Sigmoid colon (tissue), 7 donors: ENCODE data around the gene SCN1B. TPM values are rescaled to one million over a fixed set of nuclear protein-coding genes. Genes with fewer than 3 reads are reported as not detected.

ENCODE experiments used
- DNase-seq: peaks from one replicate; pipeline ENCODE4 v3.0.0-alpha.2; 2019
- H3K27ac ChIP-seq, 4 donors: fragments of 200-600 bp; sonication (generic); one replicate each; pipeline ENCODE4 v1.5.1; 2016 to 2019; ENCODE audit warnings: mild to moderate bottlenecking in 1 of 4
- H3K27me3 ChIP-seq, 3 donors: fragments of 200-600 bp; sonication (generic); one replicate each; pipeline ENCODE4 v1.5.1; 2019; ENCODE audit warnings: mild to moderate bottlenecking in 1 of 3
- H3K36me3 ChIP-seq, 4 donors: fragments of 200-600 bp; sonication (generic); one replicate each; pipeline ENCODE4 v1.5.1; 2016 to 2019
- H3K4me1 ChIP-seq, 4 donors: fragments of 200-600 bp; sonication (generic); one replicate each; pipeline ENCODE4 v1.5.1; 2017 to 2019
- H3K4me3 ChIP-seq, 4 donors: fragments of 200-600 bp; sonication (generic); one replicate each; pipeline ENCODE4 v1.5.1; 2017 to 2019; ENCODE audit warnings: mild to moderate bottlenecking in 2 of 4, moderate library complexity in 1 of 4
- H3K9me3 ChIP-seq, 4 donors: fragments of 200-600 bp in 3 of 4; sonication (generic) in 3 of 4; one replicate each; pipeline versions ENCODE4 v1.5.1 to v1.6.1; 2013 to 2019
- CTCF ChIP-seq, 4 experiments: fragments of 450-650 bp in 3 of 4; fragments of 200-600 bp in 1 of 4; IDR thresholded peaks; one replicate each; pipeline ENCODE4 v1.5.1; 2016 to 2019; ENCODE audit warnings: antibody characterized with exemption in 4 of 4, mild to moderate bottlenecking in 3 of 4, moderate library complexity in 2 of 4
- EP300 ChIP-seq, 4 donors: sonication (generic); formaldehyde crosslinking; IDR thresholded peaks; one replicate each; pipeline ENCODE4 v1.6.1; 2017; ENCODE audit warnings: antibody characterized with exemption in 4 of 4
- POLR2A ChIP-seq, 2 donors: fragments of 450-650 bp; IDR thresholded peaks; one replicate each; pipeline ENCODE4 v1.6.1; 2016; ENCODE audit warnings: antibody characterized with exemption in 2 of 2, mild to moderate bottlenecking in 2 of 2, moderate library complexity in 2 of 2
- POLR2AphosphoS5 ChIP-seq, 4 donors: sonication (generic); formaldehyde crosslinking; IDR thresholded peaks; one replicate each; pipeline ENCODE4 v1.6.1; 2017; ENCODE audit warnings: antibody characterized with exemption in 4 of 4
- WGBS, 2 donors: extraction: QIAGEN DNeasy Blood & Tissue Kit; methylation state at CpG; one replicate each; pipeline ENCODE4 v1.1.7; 2013; 5-methylcytosine and 5-hydroxymethylcytosine counted together
- intact Hi-C: fragments of 100-400 bp; cut with DNase I; formaldehyde crosslinking; loops from one replicate; pipeline ENCODE4 v1.15.1; 2023
- polyA plus RNA-seq, 3 donors: library from polyadenylated mRNA; stranded (reverse); fragments of 200-250 nt; gene quantifications; one replicate each; pipeline ENCODE4 v1.2.3, GENCODE V29; 2013
- total RNA-seq, 4 donors: library from RNA; depleted of rRNA; stranded (reverse); fragments of >200 nt; gene quantifications; one replicate each; pipeline ENCODE4 v1.1.0, GENCODE V29; 2016
- donor health status: healthy with polysubstance abuse.
- donor health status: Bipolar disorder and iron deficiency.
- donor health status: healthy.

The SCN1B gene
- total and polyA plus RNA-seq, 7 donors = 3.0 to 10.0 (median 5.7) TPM

- TF ChIP-seq EP300 (IDR thresholded peaks at IDR 0.05) (peak in 1 of 4 donors; percentile 46), POLR2A (IDR thresholded peaks at IDR 0.05) (no peak), POLR2AphosphoS5 (IDR thresholded peaks at IDR 0.05) (peak in 2 of 4 donors; percentile 28 to 59), CTCF (IDR thresholded peaks at IDR 0.05) (no peak)
- Histone ChIP-seq H3K4me1 (peaks cover 0 to 12% (median 0%) of the 10 kb centered on the region in 4 donors), H3K36me3 (no peaks in the 10 kb centered on the region), H3K4me3 (no peak overlapping the region), H3K27ac (peak overlapping the region in 2 of 4 donors; percentile 23 to 26), H3K9me3 (no peaks in the 10 kb centered on the region), H3K27me3 (no peaks in the 10 kb centered on the region)
- WGBS, 2 donors = 20 to 22% methylated on average over 7 of the region's 7 CpGs
- DNase-seq = no peak
- intact Hi-C loops = no loop called here
These were observed 44.8 kb upstream of the SCN1B start for GRCh38 chr19:34985249-34986022.

- H3K27ac ChIP-seq = no peak overlapping the region
- WGBS, 2 donors = 94 to 100% methylated on average over 1 of the region's 1 CpG
- no peaks in the 10 kb centered on the region for H3K9me3 ChIP-seq
- TF ChIP-seq CTCF (IDR thresholded peaks at IDR 0.05) (no peak), POLR2AphosphoS5 (IDR thresholded peaks at IDR 0.05) (no peak)
- no peaks in the 10 kb centered on the region for H3K36me3 ChIP-seq
- H3K27me3 ChIP-seq = no peaks in the 10 kb centered on the region
- no peak for DNase-seq
- peaks cover 0 to 12% (median 0%) of the 10 kb centered on the region in 4 donors for H3K4me1 ChIP-seq
- intact Hi-C loops = no loop called here
- H3K4me3 ChIP-seq = no peak overlapping the region
These were observed 42.2 kb upstream of the SCN1B start for GRCh38 chr19:34988119-34988518.

GRCh38 chr19:34989298-34989697 lies 41.0 kb upstream of the SCN1B start:
- no peak for TF ChIP-seq CTCF (IDR thresholded peaks at IDR 0.05)
- no peak for TF ChIP-seq POLR2AphosphoS5 (IDR thresholded peaks at IDR 0.05)
- no peak for TF ChIP-seq POLR2A (IDR thresholded peaks at IDR 0.05)
- no peak for TF ChIP-seq EP300 (IDR thresholded peaks at IDR 0.05)
- WGBS, 2 donors = 81 to 87% methylated on average over 6 of the region's 6 CpGs
- H3K27me3 ChIP-seq = no peaks in the 10 kb centered on the region
- H3K4me3 ChIP-seq = no peak overlapping the region
- no peak overlapping the region for H3K27ac ChIP-seq
- H3K4me1 ChIP-seq = peaks cover 0 to 12% (median 0%) of the 10 kb centered on the region in 4 donors
- no peaks in the 10 kb centered on the region for H3K9me3 ChIP-seq
- intact Hi-C loops = no loop called here
- DNase-seq = no peak
- H3K36me3 ChIP-seq = no peaks in the 10 kb centered on the region

- Histone ChIP-seq H3K9me3 (no peaks in the 10 kb centered on the region), H3K27ac (no peak overlapping the region), H3K4me1 (peaks cover 0 to 2% (median 0%) of the 10 kb centered on the region in 4 donors), H3K27me3 (no peaks in the 10 kb centered on the region), H3K36me3 (no peaks in the 10 kb centered on the region), H3K4me3 (no peak overlapping the region)
- no peak for DNase-seq
- 77 to 87% methylated on average over 13 of the region's 13 CpGs for WGBS, 2 donors
- intact Hi-C loops = no loop called here
- TF ChIP-seq EP300 (IDR thresholded peaks at IDR 0.05) = no peak
- no peak for TF ChIP-seq CTCF (IDR thresholded peaks at IDR 0.05)
- TF ChIP-seq POLR2A (IDR thresholded peaks at IDR 0.05) = no peak
These were observed 39.6 kb upstream of the SCN1B start for GRCh38 chr19:34990578-34991192.
